ENCODE results near the gene NECAB3. TPM values are rescaled to one million over a fixed set of nuclear protein-coding genes. Genes with fewer than 3 reads are reported as not detected.

NECAB3 gene
- total and polyA plus RNA-seq, 5 experiments from 2014 or later, result 1.1 to 12.8 (median 1.8) TPM

DNA sequence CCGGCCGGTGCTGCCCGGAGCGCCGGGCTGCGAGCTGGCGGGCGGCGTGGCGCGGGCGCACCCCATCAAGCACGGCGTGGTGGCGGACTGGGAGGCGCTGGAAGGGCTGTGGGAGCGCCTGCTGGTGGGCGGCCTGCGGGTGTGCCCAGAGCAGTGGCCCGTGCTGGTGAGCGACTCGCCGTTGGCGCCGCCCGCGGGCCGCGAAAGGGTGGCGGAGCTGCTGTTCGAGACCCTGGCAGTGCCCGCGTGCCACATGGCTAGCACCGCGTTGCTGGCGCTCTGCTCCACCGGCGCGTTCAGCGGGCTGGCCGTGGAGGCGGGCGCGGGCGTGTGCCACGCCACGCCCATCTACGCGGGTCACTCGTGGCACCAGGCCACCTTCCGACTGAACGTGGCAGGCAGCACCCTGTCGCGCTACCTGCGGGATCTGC lies 7.0 kb downstream of the NECAB3 start:
- Mint-ChIP-seq H3K27me3 (no peaks in the 10 kb centered on the region), H3K36me3 (peaks cover 0 to 2% (median 0%) of the 10 kb centered on the region in 3 donors), H3K4me1 (peaks cover 17 to 47% (median 34%) of the 10 kb centered on the region in 4 donors), H3K9me3 (no peaks in the 10 kb centered on the region), H3K27ac (peak overlapping the region in 6 of 10 donors; percentile 32 to 83 (median 74)), H3K4me3 (peak overlapping the region; percentile 70 to 98 (median 78))
- peak in 6 of 10 donors; percentile 13 to 44 (median 37) for DNase-seq
- ATAC-seq, result peak; percentile 18 to 31
- POLR2A ChIA-PET, result interaction anchor here (0.6 to 3.3 kb wide), 22 partner anchors 12 to 326 kb away, joined by 3 to 21 read pairs (median 6); partner anchors contain the start of genes CBFA2T2, E2F1, PXMP4 and RALY

DNA sequence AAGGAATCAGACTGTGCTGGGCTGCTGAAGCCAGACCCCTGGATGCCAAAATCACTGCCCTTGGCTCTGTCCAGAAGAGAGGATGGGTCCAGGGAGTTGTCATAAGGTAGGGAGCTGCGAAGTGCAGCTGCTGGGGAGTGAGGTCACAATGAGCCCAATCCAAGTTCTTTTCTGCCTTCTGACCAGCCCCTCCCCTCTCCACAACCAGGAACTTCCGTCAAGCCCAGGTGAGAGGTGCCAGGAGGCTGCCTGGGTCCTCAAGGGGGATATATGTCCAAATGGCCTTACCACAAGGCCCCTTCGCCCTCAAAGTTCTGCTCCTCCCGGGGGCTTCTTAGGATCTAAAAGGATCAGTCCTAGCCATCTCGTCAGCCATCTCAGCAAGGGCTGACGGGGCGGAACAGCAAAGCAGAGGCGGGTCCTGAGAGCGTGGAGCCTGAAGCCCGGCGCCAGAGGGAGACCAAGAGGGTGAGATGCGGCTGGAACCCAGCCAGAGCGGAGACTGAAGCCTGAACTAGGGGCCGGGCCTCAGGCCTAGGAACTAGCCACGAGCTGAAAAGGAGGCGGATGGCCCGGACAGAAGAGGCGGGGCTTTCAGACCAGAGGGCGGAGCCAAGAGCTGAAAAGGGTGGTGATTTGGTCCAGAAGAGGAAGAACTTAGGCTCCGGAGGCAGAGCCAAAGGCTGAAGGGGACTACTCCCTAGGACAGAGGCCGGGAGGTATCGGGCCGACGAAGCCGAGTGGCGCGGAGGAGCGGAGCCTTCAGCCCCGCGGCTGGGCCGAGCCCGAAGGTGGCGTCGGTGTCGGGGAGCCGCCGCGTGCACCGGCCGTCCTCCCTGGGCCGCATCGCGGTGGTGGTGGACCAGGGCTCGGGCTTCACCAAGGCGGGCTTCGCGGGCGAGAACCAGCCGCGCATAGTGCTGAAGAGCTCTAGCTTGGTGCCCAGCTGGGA lies 7.7 kb downstream of the NECAB3 start, which contains the start of gene ACTL10:
Gene ACTL10, plus strand, starts transcription at position 651 of the 952 bp plus-strand sequence. CDS start 555 bp downstream, outside the sequence.
- Mint-ChIP-seq H3K9me3 (no peaks in the 10 kb centered on the region), H3K4me3 (peak within 1 kb of the TSS; percentile 90 to 99 (median 96)), H3K27me3 (no peaks in the 10 kb centered on the region), H3K27ac (peak within 1 kb of the TSS; percentile 86 to 97 (median 94)), H3K36me3 (no peaks in the 10 kb centered on the region), H3K4me1 (peaks cover 17 to 44% (median 32%) of the 10 kb centered on the region in 4 donors)
- ATAC-seq (peak; percentile 39 to 51), DNase-seq (peak; percentile 47 to 84 (median 60))
- POLR2A ChIA-PET, result interaction anchor here (0.6 to 3.3 kb wide), 17 partner anchors 13 to 327 kb away, joined by 3 to 21 read pairs (median 6); partner anchors contain the start of genes CBFA2T2, E2F1, PXMP4 and RALY

DNA sequence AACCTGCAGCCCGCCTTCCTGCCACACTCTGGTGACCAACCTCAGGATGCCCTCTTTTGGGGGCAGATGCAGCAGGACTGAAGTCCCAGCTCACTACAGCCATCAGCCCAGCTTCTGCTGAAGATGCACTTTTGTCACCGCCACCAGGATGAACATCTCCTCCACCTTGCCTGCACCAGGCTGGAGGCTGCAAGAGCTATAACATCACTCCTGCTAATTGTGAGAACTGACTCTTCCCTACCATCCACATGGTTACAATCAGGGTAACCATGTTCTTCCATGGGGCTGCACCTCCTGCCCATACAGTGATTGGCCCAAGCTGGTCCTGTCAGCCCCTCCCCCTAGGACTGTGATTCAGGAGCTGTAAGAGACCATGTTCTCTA lies 9.5 kb downstream of the NECAB3 start:
- Mint-ChIP-seq H3K4me3 (peak overlapping the region; percentile 69 to 92 (median 85)), H3K27ac (peak overlapping the region; percentile 82 to 97 (median 94)), H3K9me3 (no peaks in the 10 kb centered on the region), H3K4me1 (peaks cover 15 to 44% (median 32%) of the 10 kb centered on the region in 4 donors), H3K27me3 (no peaks in the 10 kb centered on the region), H3K36me3 (peaks cover 0 to 2% (median 0%) of the 10 kb centered on the region in 3 donors)
- no peak for DNase-seq
- ATAC-seq, result no peak
- POLR2A ChIA-PET, result interaction anchor here (0.5 to 3.7 kb wide), 12 partner anchors 9 to 233 kb away, joined by 3 to 21 read pairs (median 6); partner anchors contain the start of genes CBFA2T2, NECAB3, PXMP4 and ZNF341

DNA sequence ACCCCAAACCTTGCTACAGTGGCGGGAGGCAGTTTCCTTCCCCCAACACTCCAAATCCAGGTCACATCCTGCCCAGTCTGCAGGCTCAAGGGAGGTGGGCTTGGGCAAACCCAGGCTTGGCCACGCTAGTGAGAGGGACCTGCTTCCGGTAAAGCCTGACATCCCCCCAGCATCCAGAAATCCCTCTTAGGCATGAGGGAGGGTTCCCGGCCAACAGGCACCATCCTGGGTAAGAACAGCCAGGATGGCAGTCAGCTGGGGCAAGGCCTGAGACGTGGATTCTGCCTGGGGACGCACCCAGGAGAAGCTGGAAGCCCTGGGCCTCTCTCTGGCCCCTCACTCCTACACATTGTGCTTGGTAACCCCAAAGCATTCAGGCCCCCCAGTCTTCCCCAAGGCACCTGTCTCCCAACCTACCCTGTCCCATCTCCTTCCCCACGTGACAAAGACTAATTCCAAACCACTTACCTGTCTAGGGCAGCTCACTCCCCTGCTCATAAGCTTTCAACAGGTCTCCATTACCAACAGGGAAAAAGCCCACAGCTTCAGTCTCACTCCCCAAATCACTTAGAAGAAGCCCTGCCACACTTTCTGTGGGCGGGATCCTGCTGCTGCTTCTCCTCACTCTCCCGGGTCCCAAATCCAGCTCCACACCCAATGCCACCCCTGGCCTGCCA lies 10.0 kb downstream of the NECAB3 start:
- Mint-ChIP-seq H3K4me1 (peaks cover 15 to 44% (median 32%) of the 10 kb centered on the region in 4 donors), H3K27ac (peak overlapping the region; percentile 82 to 97 (median 94)), H3K4me3 (peak overlapping the region; percentile 69 to 92 (median 85)), H3K36me3 (peaks cover 0 to 2% (median 0%) of the 10 kb centered on the region in 3 donors), H3K27me3 (no peaks in the 10 kb centered on the region), H3K9me3 (no peaks in the 10 kb centered on the region)
- ATAC-seq (no peak), DNase-seq (no peak)
- POLR2A ChIA-PET, result interaction anchor here (0.5 to 3.7 kb wide), 17 partner anchors 9 to 448 kb away, joined by 3 to 21 read pairs (median 5); partner anchors contain the start of genes CBFA2T2, CHMP4B, EIF2S2 and NECAB3

DNA sequence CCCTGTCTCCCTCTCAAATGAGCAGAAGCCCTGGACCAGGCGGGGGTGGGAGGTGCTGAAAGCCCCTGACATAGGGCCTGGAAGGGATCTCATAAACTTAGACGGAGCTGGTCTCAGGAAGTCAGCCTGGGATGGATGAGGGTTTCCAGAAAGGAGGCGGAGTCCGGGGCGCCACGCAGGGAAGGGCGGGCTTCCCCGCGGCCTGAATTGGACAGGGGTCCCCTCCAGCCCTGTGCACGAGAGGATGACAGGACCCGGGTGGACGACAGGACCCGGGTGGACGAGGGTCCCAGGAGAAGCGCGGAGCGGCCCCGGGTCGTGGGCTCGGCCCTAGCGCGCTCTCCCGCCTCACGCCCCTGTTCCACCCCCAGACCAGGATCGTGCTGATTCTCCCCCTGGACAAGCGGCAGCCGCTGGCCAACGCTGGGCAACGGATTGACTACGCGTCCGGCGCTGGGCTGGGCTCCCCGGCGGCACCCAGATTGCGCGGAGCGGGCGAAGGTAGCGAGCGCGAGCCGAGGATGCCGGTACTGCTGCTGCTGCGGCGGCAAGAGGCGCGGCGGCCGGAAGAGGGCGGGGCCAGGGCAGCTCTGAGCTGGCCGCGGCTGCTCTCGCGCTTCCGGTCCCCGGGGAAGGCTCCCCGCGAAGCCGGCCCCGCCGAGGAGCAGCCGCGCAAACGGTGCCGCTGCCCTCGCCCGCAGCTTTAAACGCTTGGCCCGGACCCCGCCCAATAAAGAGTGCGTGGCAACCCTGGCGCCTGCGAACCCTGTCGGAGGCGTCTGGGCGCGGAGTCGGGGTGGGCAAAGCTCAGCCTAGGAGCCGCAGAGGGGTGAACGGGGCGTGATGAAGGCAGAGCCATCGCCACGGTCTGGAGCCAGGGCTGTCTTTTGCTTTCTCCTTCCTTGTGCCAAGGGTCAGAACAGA lies 10.8 kb downstream of the NECAB3 start:
- POLR2A ChIA-PET, result interaction anchor here (0.6 to 3.7 kb wide), 20 partner anchors 10 to 449 kb away, joined by 3 to 21 read pairs (median 6); partner anchors contain the start of genes CBFA2T2, CHMP4B, EIF2S2 and NECAB3
- peak; percentile 68 to 88 (median 79) for DNase-seq
- Mint-ChIP-seq H3K27me3 (no peaks in the 10 kb centered on the region), H3K4me1 (peaks cover 15 to 38% (median 31%) of the 10 kb centered on the region in 4 donors), H3K4me3 (peak overlapping the region; percentile 69 to 92 (median 86)), H3K36me3 (peaks cover 0 to 2% (median 0%) of the 10 kb centered on the region in 3 donors), H3K9me3 (no peaks in the 10 kb centered on the region), H3K27ac (peak overlapping the region; percentile 87 to 97 (median 94))
- ATAC-seq, result peak; percentile 68 to 73

DNA sequence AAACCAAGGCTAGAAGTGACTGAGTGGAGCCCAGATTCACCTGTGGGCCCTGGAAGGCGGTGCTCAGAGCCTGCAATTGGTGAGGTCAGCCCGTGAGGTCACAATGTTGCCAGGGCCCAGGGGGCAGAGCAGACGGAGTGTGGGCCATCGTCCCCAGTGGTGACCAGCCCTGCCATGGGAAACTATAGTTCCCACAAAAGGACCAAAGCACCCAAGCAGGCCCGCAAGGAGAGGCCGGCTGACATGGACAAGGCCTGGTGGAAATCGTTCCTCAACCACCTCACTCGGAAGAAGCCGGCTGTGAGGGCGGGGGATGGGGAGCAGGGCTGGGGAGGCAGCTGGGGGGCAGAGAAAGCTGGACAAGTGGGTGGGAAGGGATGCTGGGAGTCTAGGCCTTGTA lies 12.1 kb downstream of the NECAB3 start, which contains the start of gene C20orf144:
Gene C20orf144, plus strand, starts transcription at position 156 of the 400 bp plus-strand sequence. Its CDS starts 19 bp downstream, at position 175.
- H3K4me3 Mint-ChIP-seq, result peak within 1 kb of the TSS; percentile 69 to 92 (median 84)
- H3K9me3 Mint-ChIP-seq, result no peaks in the 10 kb centered on the region
- DNase-seq (peak in 1 of 10 donors; percentile 54), ATAC-seq (no peak)
- H3K27ac Mint-ChIP-seq, result peak within 1 kb of the TSS; percentile 87 to 95 (median 90)
- peaks cover 0 to 2% (median 0%) of the 10 kb centered on the region in 3 donors for H3K36me3 Mint-ChIP-seq
- POLR2A ChIA-PET, result interaction anchor here (1.2 to 3.7 kb wide), 3 partner anchors 18 to 172 kb away, joined by 4 to 21 read pairs (median 20); partner anchors contain the start of genes CBFA2T2 and ZNF341
- H3K27me3 Mint-ChIP-seq, result no peaks in the 10 kb centered on the region
- H3K4me1 Mint-ChIP-seq, result peaks cover 15 to 35% (median 29%) of the 10 kb centered on the region in 4 donors

DNA sequence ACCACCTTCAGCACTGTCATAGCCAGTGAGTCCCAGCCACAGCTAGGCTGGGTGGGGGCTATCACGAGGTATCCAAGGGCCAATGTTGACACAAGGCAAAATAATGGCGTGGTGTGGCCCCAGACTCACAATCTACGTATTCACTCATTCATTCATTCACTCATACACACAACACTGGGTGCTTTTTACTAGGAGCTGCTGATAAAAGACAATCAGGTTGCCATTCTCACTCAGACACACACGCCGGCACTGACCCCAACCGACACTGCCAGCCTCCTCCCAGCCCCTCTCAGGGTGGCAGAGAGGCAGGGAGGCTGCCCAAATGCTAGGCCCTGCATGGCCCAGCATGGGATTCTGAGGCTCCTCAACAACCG lies 13.6 kb downstream of the NECAB3 start:
- H3K27ac Mint-ChIP-seq, result no peak overlapping the region
- H3K9me3 Mint-ChIP-seq, result no peaks in the 10 kb centered on the region
- H3K27me3 Mint-ChIP-seq, result no peaks in the 10 kb centered on the region
- no peak overlapping the region for H3K4me3 Mint-ChIP-seq
- ATAC-seq (no peak), DNase-seq (peak in 1 of 10 donors; percentile 43)
- peaks cover 0 to 2% (median 0%) of the 10 kb centered on the region in 3 donors for H3K36me3 Mint-ChIP-seq
- POLR2A ChIA-PET, result interaction anchor here (0.6 to 0.9 kb wide), 3 partner anchors 29 to 171 kb away, joined by 3 to 4 read pairs (median 3); partner anchors contain the start of gene CBFA2T2
- H3K4me1 Mint-ChIP-seq, result peaks cover 11 to 27% (median 20%) of the 10 kb centered on the region in 4 donors

DNA sequence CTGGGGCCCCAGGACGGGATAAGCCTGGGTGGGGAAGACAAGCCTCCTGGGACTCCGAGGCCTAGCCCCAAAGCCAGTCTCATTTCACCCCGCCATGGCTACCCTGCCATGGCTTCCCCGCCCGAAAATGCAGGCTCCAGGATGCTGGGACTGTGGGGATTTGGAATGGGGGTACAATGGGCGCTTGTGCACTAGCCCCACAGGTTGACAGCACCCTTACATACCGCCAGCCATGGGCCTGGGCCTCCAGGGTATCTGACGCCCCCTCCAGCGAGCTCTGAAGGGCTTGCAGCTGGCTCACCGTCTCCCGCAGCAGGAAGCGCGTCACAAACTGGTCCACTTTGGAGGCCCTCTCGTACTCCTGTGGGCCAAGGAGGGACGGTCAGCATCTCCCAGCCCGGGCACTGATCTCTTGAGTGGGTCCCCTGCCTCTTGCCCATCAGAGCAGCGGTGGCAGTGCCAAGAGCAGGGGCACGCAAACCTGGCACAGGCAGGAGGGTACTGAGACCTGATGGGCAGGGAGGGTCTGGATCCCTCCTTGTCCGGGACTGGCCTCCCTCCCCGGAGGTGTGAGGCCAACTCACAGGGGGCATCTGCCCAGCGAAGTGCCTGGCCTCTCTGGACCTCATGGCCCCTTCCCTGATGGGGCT lies 14.1 kb downstream of the NECAB3 start:
- peaks cover 0 to 2% (median 0%) of the 10 kb centered on the region in 3 donors for H3K36me3 Mint-ChIP-seq

DNA sequence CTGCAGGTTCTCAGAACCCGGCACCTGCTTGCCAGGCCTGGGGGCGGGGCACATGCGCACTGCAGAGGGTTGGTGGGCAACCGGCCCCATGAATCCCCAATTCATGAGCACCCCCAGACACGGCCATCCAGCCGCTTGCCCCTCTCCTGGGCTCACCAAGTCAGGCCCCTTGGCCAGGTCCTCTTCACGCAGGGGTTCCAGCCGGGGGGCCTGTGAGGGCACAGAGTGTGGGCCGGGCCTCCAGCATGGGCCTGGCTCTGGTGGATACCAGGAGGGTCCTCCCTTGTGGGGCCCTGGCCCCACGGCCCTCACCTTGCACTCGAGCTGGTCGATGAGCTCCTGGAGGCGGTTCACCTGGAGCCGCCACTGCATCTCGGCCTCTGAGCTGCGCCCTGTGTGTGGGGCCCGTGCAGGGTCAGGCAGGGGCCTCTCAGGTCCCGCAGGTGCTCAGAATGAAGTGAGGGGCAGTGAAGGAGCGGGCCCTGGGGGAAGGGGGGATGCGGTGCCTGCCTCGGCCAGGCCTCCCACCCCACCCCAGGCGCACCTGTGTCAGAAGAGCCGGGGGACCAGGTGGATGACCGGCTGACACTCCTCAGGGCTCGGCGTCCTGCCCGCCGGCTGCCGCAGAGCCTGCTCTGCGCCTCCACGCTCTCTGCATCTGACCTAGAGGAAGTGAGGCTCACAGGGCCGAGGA lies 14.7 kb downstream of the NECAB3 start:
- ATAC-seq (no peak), DNase-seq (peak in 1 of 10 donors; percentile 45)

More for the DNA sequence above, 14.1 kb downstream of the NECAB3 start:
- no peaks in the 10 kb centered on the region for H3K9me3 Mint-ChIP-seq
- H3K4me1 Mint-ChIP-seq, result peaks cover 11 to 22% (median 17%) of the 10 kb centered on the region in 4 donors
- POLR2A ChIA-PET, result interaction anchor here (0.6 kb wide), 2 partner anchors 30 to 111 kb away, joined by 3 to 4 read pairs; no protein-coding TSS in a partner anchor
- H3K27ac Mint-ChIP-seq, result peak overlapping the region in 1 of 10 donors; percentile 15
- DNase-seq (peak in 1 of 10 donors; percentile 59), ATAC-seq (no peak)
- no peak overlapping the region for H3K4me3 Mint-ChIP-seq
- H3K27me3 Mint-ChIP-seq, result no peaks in the 10 kb centered on the region

DNA sequence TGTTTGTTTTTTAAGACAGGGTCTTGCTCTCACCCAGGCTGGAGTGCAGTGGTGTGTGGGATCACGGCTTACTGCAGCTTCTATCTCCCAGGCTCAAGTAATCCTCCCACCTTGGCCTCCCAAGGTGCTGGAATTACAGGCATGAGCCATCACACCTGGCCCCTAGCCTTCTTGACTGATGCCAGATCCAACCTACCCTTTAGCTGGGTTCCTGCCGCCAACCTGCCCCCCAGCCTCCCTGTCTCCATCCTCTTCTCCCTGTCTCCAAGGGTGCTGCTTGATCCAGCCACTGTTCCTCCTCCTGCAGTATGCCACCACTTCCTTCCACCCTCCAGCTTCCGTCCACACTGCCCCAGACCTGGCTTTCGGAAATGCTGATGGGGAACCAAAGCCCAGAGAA lies 15.3 kb downstream of the NECAB3 start:
- DNase-seq (peak in 1 of 10 donors; percentile 37), ATAC-seq (no peak)
- Mint-ChIP-seq H3K27ac (no peak overlapping the region), H3K36me3 (peaks cover 0 to 2% (median 0%) of the 10 kb centered on the region in 3 donors), H3K4me3 (no peak overlapping the region), H3K9me3 (no peaks in the 10 kb centered on the region), H3K27me3 (no peaks in the 10 kb centered on the region), H3K4me1 (peaks cover 2 to 11% (median 6%) of the 10 kb centered on the region in 4 donors)
- POLR2A ChIA-PET, result no interaction called here

More for the DNA sequence above, 14.7 kb downstream of the NECAB3 start:
- Mint-ChIP-seq H3K36me3 (peaks cover 0 to 2% (median 0%) of the 10 kb centered on the region in 3 donors), H3K4me1 (peaks cover 5 to 15% (median 10%) of the 10 kb centered on the region in 4 donors), H3K9me3 (no peaks in the 10 kb centered on the region), H3K4me3 (no peak overlapping the region), H3K27ac (no peak overlapping the region), H3K27me3 (no peaks in the 10 kb centered on the region)
- POLR2A ChIA-PET, result no interaction called here
